ENCODE results near the gene MGLL.

The MGLL gene

GRCh38 chr3:127738192-127738840 lies 84.0 kb downstream of the MGLL start:
- no peak for DNase-seq

- no peak for DNase-seq
Measured at GRCh38 chr3:127736801-127737539, 85.3 kb downstream of the MGLL start.

DNA sequence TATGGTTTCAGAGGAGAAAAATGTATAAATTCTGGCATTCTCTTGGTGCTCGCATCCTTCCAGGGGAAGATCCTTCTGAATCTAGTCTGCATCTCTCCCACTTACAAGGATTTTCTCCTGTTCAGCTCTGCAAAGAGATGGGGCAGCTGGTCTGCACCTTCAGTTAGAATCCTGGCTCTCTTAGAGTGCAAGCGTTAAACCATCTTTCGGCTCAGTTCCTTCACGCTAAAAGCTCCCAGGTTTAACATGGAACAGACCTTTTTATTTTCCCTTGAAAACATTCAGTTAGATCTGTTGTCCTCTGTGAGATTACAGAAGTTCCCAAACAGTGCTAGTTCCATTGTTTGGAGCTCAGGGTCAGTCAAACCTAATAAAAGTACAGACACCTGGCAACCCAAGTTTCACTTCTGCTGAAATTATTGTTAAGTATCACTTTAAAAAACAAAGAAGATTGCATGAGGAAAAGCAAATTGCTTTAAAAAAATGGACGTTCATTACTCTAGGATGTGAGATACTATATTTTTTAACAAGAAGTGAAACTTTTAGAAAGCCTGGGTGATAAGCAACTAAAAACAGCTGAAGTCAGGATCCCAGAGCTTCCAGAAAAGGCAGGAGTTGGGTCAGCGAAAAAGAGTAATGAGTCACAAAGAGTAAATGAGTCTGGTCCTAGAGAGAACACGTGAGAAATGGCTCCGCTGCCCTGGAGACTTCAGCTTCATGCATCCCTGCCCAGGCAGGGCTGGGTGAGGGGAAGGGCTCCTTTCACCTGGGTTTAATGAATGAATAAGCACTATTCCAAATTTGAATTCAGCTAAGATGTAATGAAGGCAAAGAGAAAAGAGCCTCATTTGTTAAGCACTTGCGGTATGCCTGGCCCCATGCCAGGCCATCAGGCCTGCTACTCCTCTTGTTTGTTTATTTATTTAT lies 86.3 kb downstream of the MGLL start:
- peak in 1 of 3 experiments; percentile 28 for DNase-seq

GRCh38 chr3:127734754-127735473 lies 87.4 kb downstream of the MGLL start:
- DNase-seq = no peak

DNA sequence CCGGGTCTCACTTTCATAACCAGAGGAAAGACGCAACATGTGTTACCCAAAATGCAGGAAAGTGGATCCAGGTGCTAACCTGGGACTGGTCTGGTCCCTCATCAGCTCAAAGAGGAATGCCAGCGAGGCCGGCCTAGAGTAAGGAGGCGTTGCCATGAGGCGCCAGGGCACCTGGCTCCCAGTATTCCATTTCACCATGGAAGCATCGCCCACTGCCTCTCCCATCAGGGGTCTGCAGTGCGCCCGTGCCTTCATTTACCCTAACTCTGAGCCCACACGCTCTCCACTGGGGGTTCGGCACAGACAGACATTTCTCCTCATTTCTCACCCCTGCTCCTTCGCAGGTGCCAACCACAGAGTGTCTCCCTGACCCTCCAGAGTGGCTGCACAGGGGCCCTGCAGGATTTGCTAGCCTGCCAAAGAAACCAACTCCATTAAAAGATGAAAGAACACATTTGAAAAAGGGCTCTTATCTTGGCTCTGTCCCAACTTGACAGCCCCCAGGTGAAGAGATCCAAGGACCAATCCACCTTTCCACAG lies 88.1 kb downstream of the MGLL start:
- no peak for DNase-seq

DNA sequence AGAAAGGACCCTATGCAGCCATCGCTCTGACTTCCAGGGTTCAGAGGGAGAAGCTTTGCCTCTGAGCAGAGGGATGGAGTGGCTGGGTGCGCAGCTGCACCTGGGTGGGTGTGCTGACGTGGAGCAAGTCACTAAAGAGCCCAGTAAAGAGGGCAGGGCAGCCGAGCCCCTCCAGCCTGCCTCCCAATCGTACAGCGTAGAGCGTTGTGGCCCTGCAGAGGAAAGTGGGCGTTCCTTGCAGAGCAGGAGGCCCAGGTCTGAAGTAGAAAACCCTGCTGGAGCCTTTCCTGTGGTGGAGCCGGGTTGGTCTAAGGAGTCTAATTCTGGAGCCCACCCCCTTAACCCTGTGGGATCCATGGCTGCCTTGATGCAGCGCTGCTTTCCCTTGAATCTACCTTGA lies 88.5 kb downstream of the MGLL start:
- DNase-seq = no peak

DNA sequence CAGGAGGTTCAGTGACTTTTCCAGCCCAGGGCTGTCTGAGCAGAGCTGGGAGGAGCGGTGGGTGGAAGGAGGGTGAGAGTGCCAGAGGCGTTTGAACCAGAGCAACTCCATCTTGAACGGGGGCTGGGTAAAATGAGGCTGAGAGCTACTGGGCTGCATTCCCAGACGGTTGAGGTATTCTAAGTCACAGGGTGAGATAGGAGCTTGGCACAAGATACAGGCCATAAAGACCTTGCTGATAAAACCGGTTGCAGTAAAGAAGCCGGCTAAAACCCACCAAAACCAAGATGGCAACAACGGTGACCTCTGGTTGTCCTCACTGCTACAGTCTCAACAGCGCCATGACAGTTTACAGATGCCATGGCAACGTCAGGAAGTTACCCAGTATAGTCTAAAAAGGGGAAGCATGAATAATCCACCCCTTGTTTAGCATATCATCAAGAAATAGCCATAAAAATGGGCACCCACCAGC lies 89.4 kb downstream of the MGLL start:
- no peak for DNase-seq

DNA sequence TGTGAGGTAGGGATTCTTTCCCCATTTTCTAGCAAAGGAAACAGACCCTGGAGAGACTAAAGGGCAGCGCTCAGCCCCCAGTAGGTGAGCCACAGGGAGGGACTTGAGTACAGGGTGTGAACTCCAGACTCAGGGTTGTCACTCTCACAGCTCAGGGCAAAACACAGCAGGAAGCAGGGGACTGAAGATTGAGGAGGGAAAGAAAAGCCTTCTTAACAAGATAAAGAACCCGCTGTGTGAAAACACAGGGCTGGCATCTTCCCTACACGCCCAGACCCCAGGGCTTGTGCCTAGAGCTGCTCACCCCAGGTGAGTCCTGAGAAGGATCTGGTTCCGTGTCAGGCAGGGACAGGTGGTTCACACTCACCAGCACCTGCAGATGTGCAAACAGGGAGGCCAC lies 90.0 kb downstream of the MGLL start:
- peak; percentile 27 to 46 (median 38) for DNase-seq

GRCh38 chr3:127731546-127732289 lies 90.6 kb downstream of the MGLL start:
- DNase-seq = no peak

GRCh38 chr3:127730666-127731295 lies 91.5 kb downstream of the MGLL start:
- DNase-seq = no peak

DNA sequence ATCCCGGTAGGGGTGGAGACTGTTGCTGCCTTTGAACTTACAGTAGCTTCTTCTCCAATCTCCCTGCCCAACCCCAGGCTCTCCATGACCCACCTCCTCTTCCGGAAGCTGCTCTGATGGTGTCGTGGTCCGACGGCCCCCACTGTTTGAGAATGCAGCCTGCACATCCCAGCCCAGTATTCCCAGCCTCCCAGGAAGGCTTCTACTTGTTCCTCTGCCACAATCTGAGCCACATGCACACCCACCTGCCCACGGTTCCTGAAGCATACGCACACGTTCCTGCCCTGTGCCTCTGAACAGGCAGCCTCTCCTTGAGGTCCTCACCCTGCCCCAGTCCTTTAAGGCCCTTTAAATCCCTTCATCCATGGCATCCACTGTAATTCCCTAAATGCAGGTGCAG lies 92.1 kb downstream of the MGLL start:
- DNase-seq = peak in 1 of 3 experiments; percentile 18

DNA sequence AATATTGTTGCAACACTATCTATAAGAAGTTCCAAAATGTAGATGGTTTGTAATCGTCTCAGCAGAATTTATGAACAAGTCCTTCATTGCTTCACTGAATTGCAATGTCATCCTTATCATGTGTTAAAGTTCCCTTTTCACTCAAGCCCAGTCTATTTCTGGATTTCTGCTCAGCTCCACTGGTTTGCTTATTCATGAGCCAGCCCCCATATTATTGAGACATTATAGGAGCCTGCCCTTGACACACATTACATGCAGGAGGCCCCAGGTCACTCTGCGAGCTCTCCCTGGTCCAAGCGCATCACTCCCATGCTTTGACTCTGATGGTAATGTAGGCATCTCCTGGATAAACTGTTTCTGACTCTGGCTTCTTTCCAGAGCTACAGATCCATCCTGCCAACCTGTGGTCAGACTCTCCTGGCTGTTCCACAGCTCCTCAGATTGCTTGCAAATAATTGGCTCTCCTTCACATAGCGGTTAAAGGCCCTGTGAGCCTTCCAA lies 92.7 kb downstream of the MGLL start:
- DNase-seq = no peak

- DNase-seq = peak in 1 of 3 experiments; percentile 35
Measured at GRCh38 chr3:127728417-127729015, 93.8 kb downstream of the MGLL start.

GRCh38 chr3:127726894-127727293 lies 95.4 kb downstream of the MGLL start:
- DNase-seq = no peak

DNA sequence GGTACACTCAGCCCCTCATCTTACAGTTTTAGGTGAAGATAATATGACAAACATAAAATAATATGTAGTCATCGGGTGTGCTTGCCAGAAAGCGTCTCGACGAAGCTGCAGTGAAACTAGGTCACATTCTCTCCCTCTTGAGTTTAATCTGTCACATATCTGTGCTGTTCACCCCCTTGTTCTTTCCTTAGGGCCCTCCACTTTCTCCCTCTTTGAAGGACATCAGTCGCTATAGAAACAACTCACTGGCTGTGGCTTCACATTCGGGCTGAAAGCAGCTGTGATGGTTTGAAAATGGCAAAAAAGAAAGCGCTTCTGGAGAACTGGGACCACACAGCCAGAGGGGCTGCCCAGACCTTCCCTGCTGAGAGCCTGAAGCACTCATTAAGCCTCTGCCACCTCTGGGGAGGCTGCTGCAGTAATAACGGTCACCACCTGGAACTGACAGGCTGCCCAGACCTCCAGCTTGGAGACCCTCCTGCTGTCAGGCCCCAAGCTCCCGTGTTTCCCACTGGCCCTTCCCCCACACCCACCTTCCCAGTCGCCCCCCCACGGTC lies 99.2 kb downstream of the MGLL start:
- peak; percentile 43 to 91 (median 73) for DNase-seq

GRCh38 chr3:127722091-127722784 lies 100.1 kb downstream of the MGLL start:
- peak in 2 of 3 experiments; percentile 24 to 47 for DNase-seq

DNA sequence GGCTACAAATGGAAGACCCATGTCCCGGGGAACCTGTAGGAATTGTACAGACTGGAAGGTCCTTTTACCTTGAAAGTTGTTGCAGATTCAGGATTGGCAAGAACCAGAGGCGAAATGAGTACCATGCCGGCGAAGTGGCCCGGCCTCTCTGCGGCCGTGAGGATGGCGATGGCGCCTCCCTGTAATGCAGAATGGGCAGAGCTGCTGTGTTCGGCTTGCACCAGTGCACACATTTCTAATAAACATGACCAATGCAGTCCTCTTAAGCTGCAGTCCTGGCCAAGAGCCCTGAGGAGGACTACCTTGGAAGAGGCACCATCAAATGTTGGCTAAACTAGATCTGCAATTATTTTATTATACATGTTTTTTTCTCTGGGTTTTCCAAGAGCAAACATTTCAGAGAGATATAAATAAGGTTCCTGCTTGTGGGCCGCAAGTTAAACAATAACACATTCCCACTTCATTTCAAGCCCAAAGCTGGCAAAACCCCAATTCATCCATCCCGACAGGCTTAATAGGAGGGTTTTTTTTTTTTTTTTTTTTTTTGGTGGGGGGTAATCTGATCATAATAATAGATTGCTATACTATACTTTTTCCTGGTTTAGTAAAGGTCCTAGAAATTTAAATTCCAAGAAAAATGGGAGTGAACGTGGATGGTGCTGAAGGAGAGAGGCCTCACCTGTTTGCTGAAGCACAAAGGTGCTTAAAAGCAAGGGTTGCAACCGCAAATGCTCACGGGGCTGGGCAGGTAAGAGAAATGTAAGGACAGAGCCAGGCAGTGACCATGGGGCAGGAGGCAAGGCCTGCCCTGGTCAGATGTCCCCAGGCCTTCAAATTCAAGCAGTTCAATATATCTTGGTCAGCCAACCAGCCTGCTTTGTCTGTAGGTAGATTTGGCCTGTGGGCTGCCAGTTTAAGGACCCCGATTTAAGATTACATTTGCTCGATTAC lies 101.1 kb downstream of the MGLL start:
- peak in 1 of 3 experiments; percentile 11 for DNase-seq

DNA sequence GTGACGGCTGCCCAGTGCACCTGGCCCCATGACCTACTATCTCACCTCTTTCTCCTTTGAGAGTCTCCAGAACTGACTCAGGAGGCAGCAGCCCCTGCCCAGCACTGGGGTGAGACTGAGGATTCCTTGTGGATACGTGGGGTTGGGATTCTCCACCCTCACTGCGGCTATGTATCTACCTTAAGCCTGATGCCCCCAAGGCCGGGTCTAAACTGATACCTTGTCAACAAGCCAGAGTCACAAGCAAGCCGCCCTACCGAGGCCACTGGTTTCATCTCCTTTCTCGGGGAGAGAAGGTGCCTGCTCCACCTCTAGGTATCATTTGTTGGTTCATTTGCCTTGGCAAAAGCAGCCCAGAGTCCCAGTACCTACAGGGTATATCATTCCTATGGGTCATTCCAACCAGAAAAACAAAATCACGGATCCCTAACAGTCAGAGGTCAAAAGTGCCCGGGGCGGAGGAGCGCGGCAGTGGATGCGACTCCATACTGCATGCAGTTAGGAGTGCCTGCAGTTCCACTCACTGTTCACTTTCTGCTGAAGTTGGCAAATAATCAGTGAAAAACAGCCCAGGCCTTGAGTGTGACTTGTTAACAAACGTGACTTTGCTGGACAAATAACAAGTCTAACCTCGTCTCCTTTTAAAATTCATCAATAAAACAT lies 102.0 kb downstream of the MGLL start:
- DNase-seq = no peak
